CD4-positive, alpha-beta T cell (primary cell): ENCODE measurements around the gene SORL1-AS1.

ENCODE experiments used
- ATAC-seq: fragments of 200-7000 bp; cut with Tn5 transposase; one replicate; pipeline ENCODE4 v1.10.0; 2022; ENCODE audit warnings: mild to moderate bottlenecking; ENCODE audit not compliant: poor library complexity
- CTCF ChIA-PET: fragments of 350-600 bp; sonication (Branson Sonifier 250); formaldehyde crosslinking; loops from one replicate; lab custom pipeline; 2021; ENCODE audit warnings: antibody characterized with exemption, inconsistent platforms; lab: Charles Lee
- POLR2A ChIA-PET: fragments of 350-600 bp; sonication (Branson Sonifier 250); formaldehyde crosslinking; loops from one replicate; lab custom pipeline; 2021; ENCODE audit warnings: antibody characterized with exemption, inconsistent platforms; lab: Charles Lee
- DNase-seq, 14 experiments: peaks; one replicate each; pipeline ENCODE4 v3.0.0-alpha.2; 2013 to 2020; ENCODE audit warnings: mixed read lengths in 2 of 14
- H3K27ac ChIP-seq, 2 donors: one replicate each; pipeline versions ENCODE4 v1.5.1 to v1.7.0; 2013; ENCODE audit warnings: low read length in 2 of 2, low read depth in 1 of 2, mild to moderate bottlenecking in 1 of 2
- H3K27me3 ChIP-seq, 2 experiments: 1 replicate in 1 of 2; 2 replicates in 1 of 2; pipeline versions ENCODE4 v1.6.1 to v1.7.0; 2013; ENCODE audit warnings: low read length in 2 of 2, control low read depth in 1 of 2, mild to moderate bottlenecking in 1 of 2, moderate library complexity in 1 of 2; ENCODE audit not compliant: insufficient read depth in 2 of 2, control insufficient read depth in 1 of 2
- H3K36me3 ChIP-seq: one replicate; pipeline ENCODE4 v1.6.1; 2013; ENCODE audit warnings: low read length, control low read depth; ENCODE audit not compliant: insufficient read depth
- H3K4me1 ChIP-seq: one replicate; pipeline ENCODE4 v1.6.1; 2013; ENCODE audit warnings: low read length, control low read depth; ENCODE audit not compliant: insufficient read depth
- H3K4me3 ChIP-seq: one replicate; pipeline ENCODE4 v1.5.1; 2013; ENCODE audit warnings: mild to moderate bottlenecking, low read length, moderate library complexity
- H3K9me3 ChIP-seq, 2 experiments: 1 replicate in 1 of 2; 2 replicates in 1 of 2; pipeline versions ENCODE4 v1.6.1 to v1.7.0; 2013; ENCODE audit warnings: low read length in 2 of 2, mild to moderate bottlenecking in 2 of 2, control low read depth in 1 of 2, moderate library complexity in 1 of 2; ENCODE audit not compliant: control insufficient read depth in 1 of 2, insufficient read depth in 1 of 2
- H3K27ac Mint-ChIP-seq: one replicate; pipeline ENCODE4 v1.8.0; 2020; ENCODE audit warnings: mixed read lengths
- H3K27me3 Mint-ChIP-seq: one replicate; pipeline ENCODE4 v1.8.0; 2021; ENCODE audit warnings: mixed read lengths
- H3K36me3 Mint-ChIP-seq: one replicate; pipeline ENCODE4 v1.8.0; 2021; ENCODE audit warnings: low read depth, mixed read lengths
- H3K4me1 Mint-ChIP-seq: one replicate; pipeline ENCODE4 v1.8.0; 2021; ENCODE audit warnings: low read depth, mixed read lengths
- H3K4me3 Mint-ChIP-seq: one replicate; pipeline ENCODE4 v1.8.0; 2020; ENCODE audit warnings: mild to moderate bottlenecking, mixed read lengths
- H3K9me3 Mint-ChIP-seq: one replicate; pipeline ENCODE4 v1.8.0; 2020; ENCODE audit warnings: mixed read lengths
- intact Hi-C, 2 experiments: fragments of 100-400 bp; cut with DNase I in 1 of 2; cut with micrococcal nuclease in 1 of 2; formaldehyde crosslinking; loops; one replicate each; pipeline versions ENCODE4 v1.15.1 to v1.9.0; 2023 to 2025; cut with DNase I, micrococcal nuclease
- TF ChIP-seq, protein P1 (sequence below): fragments of 200-600 bp; IDR thresholded peaks from one replicate; pipeline ENCODE4 v1.8.0; 2022; ENCODE audit warnings: antibody characterized with exemption, mild to moderate bottlenecking

Gene SORL1-AS1

DNA sequence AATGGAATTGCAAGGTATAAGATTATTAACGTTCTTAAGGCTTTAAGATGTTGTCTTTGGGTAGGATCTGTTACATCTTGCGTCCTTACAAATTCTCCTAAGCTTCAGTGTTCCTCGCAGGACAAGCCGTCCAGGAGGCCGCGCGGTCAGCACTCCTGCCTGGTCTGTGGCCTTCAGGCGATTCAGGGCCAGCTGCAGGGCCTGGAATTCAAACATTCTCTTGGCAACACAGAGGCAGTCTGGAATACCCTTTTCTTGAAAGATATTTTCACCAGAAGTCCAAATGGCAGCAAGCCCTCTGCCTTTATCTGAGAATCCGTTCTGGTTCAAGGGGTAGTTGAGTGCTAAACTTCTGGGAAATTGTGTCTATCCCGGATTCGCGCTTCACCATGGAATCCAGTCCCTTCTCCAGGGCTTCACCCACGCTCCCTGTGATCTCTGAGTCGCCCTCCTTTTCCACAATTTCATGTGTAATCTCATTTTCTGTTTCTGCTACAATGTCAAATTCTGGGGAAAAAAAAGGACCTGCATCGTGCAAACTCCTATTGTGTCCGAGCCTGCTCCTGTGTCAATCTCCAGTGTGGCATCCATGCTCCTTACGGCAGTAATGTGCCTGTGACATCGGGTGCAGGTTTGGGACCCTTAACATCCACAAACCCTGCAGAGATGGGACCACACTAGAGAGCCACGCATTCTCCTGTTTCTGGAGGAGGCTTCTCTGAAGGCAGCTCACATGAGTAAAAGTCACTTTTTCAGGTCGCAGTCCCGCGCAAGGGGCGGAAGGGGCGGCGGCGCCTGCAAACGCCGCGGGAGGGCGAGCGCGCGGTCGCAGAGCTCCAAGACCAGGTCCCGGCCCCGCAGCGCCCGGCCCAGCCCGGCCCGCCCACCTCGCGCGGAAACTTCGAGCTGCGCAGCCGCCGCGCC lies 26.0 kb downstream of the SORL1-AS1 start:
- POLR2A ChIA-PET, result interaction anchor here (0.7 to 2.2 kb wide), 16 partner anchors 10 to 150 kb away, joined by 3 to 69 read pairs (median 4); partner anchors contain the start of genes SC5D, SORL1 and SORL1-AS1
- H3K4me1 Mint-ChIP-seq, result peaks cover 59% of the 10 kb centered on the region
- Histone ChIP-seq H3K9me3 (no peaks in the 10 kb centered on the region), H3K27ac (no peak overlapping the region), H3K4me1 (peaks cover 27% of the 10 kb centered on the region), H3K27me3 (no peaks in the 10 kb centered on the region), H3K36me3 (no peaks in the 10 kb centered on the region), H3K4me3 (peak overlapping the region; percentile 43)
- TF ChIP-seq, protein P1, sequence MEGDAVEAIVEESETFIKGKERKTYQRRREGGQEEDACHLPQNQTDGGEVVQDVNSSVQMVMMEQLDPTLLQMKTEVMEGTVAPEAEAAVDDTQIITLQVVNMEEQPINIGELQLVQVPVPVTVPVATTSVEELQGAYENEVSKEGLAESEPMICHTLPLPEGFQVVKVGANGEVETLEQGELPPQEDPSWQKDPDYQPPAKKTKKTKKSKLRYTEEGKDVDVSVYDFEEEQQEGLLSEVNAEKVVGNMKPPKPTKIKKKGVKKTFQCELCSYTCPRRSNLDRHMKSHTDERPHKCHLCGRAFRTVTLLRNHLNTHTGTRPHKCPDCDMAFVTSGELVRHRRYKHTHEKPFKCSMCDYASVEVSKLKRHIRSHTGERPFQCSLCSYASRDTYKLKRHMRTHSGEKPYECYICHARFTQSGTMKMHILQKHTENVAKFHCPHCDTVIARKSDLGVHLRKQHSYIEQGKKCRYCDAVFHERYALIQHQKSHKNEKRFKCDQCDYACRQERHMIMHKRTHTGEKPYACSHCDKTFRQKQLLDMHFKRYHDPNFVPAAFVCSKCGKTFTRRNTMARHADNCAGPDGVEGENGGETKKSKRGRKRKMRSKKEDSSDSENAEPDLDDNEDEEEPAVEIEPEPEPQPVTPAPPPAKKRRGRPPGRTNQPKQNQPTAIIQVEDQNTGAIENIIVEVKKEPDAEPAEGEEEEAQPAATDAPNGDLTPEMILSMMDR, result no peak
- H3K9me3 Mint-ChIP-seq, result peaks cover 3% of the 10 kb centered on the region
- intact Hi-C loops, result loop anchor here in 1 of 2 experiments (10.0 kb wide), 1 partner anchor 102 kb away; no protein-coding TSS in a partner anchor
- H3K36me3 Mint-ChIP-seq, result no peaks in the 10 kb centered on the region
- ATAC-seq, result peak; percentile 70
- peak overlapping the region; percentile 29 for H3K27ac Mint-ChIP-seq
- H3K4me3 Mint-ChIP-seq, result peak overlapping the region; percentile 83
- CTCF ChIA-PET, result interaction anchor here (0.7 to 1.3 kb wide), 6 partner anchors 9 to 107 kb away, joined by 3 to 6 read pairs (median 4); partner anchors contain the start of genes SORL1 and SORL1-AS1
- DNase-seq, result peak in 13 of 14 experiments; percentile 9 to 72 (median 48)
- no peaks in the 10 kb centered on the region for H3K27me3 Mint-ChIP-seq

DNA sequence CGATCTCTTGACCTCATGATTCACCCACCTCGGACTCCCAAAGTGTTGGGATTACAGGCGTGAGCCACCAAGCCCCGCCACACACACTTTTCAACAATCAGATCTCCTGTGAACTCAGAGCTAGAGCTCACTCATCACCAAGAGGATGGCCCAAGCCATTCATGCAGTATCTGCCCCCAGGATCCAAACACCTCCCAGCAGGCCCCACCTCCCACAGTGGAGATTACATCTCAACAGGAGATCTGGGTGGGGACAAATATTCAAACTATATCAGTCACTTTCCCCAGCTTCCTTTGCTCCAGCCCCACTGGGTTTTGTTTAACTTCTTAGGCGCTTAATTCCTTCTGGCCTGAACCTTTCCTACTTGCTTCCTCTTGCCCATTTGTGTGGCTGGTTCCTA lies 26.9 kb downstream of the SORL1-AS1 start:
- POLR2A ChIA-PET, result interaction anchor here (0.8 kb wide), 2 partner anchors 27 to 34 kb away, joined by 3 read pairs; partner anchors contain the start of gene SORL1-AS1
- CTCF ChIA-PET, result no interaction called here

GRCh38 chr11:121422675-121423074 lies 30.1 kb downstream of the SORL1-AS1 start:
- POLR2A ChIA-PET, result interaction anchor here (7.2 kb wide), 1 partner anchor 27 kb away, joined by 128 read pairs; the partner anchor contains the start of genes SORL1 and SORL1-AS1
- TF ChIP-seq, protein P1, result no peak
- no peaks in the 10 kb centered on the region for H3K27me3 Mint-ChIP-seq
- H3K4me1 Mint-ChIP-seq, result peaks cover 86% of the 10 kb centered on the region
- H3K4me3 Mint-ChIP-seq, result peak overlapping the region; percentile 40
- intact Hi-C loops, result loop anchor here in 1 of 2 experiments (10.0 kb wide), 1 partner anchor 98 kb away; no protein-coding TSS in a partner anchor
- DNase-seq (peak in 3 of 14 experiments; percentile 16 to 59 (median 40)), ATAC-seq (peak; percentile 15)
- CTCF ChIA-PET, result no interaction called here
- Histone ChIP-seq H3K27ac (no peak overlapping the region), H3K4me3 (no peak overlapping the region), H3K36me3 (no peaks in the 10 kb centered on the region), H3K9me3 (no peaks in the 10 kb centered on the region), H3K4me1 (peaks cover 51% of the 10 kb centered on the region), H3K27me3 (no peaks in the 10 kb centered on the region)
- H3K9me3 Mint-ChIP-seq, result peaks cover 5% of the 10 kb centered on the region
- no peaks in the 10 kb centered on the region for H3K36me3 Mint-ChIP-seq
- H3K27ac Mint-ChIP-seq, result peak overlapping the region; percentile 21

More for the DNA sequence above, 26.9 kb downstream of the SORL1-AS1 start:
- H3K9me3 ChIP-seq, result no peaks in the 10 kb centered on the region
- intact Hi-C loops, result loop anchor here in 1 of 2 experiments (10.0 kb wide), 1 partner anchor 101 kb away; no protein-coding TSS in a partner anchor
- H3K27me3 ChIP-seq, result no peaks in the 10 kb centered on the region
- TF ChIP-seq, protein P1, result no peak
- H3K27ac ChIP-seq, result no peak overlapping the region
- Mint-ChIP-seq H3K4me1 (peaks cover 64% of the 10 kb centered on the region), H3K36me3 (no peaks in the 10 kb centered on the region), H3K27ac (no peak overlapping the region), H3K27me3 (no peaks in the 10 kb centered on the region), H3K4me3 (no peak overlapping the region), H3K9me3 (peaks cover 3% of the 10 kb centered on the region)
- peaks cover 31% of the 10 kb centered on the region for H3K4me1 ChIP-seq
- ATAC-seq (no peak), DNase-seq (no peak)
- no peaks in the 10 kb centered on the region for H3K36me3 ChIP-seq
- H3K4me3 ChIP-seq, result no peak overlapping the region
